ENCODE measurements around the gene NRDC. TPM values are rescaled to one million over a fixed set of nuclear protein-coding genes. Genes with fewer than 3 reads are reported as not detected.
"Not testable (repeated sequence)": the region's sequence is repeated elsewhere in the genome, so short reads cannot be mapped to it uniquely, and the experiment has no call there.

Gene NRDC
- total RNA-seq, 4 donors from 2014 or later: 97.8 to 154 (median 115) TPM

DNA sequence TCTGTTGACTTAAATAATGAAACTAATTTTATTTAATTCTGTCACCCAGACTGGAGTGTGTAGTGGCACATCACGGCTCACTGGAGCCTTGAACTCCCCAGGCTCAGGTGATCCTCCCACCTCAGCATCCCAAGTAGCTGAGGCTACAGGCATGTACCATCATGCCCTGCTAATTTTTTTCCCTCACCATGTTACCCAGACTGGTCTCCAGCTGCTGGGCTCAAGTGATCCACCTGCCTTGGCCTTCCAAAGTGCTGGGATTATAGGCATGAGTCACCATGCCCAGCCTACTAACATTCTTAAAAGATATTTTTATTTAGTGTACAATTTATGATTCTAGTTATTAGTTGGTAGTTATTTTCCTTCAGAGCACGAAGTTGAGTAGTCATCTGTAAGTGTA lies 49.5 kb downstream of the NRDC start:
- peaks cover 49% of the 10 kb centered on the region for H3K36me3 ChIP-seq
- H3K4me3 ChIP-seq: no peak overlapping the region
- TF ChIP-seq, protein P1, sequence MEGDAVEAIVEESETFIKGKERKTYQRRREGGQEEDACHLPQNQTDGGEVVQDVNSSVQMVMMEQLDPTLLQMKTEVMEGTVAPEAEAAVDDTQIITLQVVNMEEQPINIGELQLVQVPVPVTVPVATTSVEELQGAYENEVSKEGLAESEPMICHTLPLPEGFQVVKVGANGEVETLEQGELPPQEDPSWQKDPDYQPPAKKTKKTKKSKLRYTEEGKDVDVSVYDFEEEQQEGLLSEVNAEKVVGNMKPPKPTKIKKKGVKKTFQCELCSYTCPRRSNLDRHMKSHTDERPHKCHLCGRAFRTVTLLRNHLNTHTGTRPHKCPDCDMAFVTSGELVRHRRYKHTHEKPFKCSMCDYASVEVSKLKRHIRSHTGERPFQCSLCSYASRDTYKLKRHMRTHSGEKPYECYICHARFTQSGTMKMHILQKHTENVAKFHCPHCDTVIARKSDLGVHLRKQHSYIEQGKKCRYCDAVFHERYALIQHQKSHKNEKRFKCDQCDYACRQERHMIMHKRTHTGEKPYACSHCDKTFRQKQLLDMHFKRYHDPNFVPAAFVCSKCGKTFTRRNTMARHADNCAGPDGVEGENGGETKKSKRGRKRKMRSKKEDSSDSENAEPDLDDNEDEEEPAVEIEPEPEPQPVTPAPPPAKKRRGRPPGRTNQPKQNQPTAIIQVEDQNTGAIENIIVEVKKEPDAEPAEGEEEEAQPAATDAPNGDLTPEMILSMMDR (IDR thresholded peaks at IDR 0.05): no peak
- no peak for TF ChIP-seq EP300 (IDR thresholded peaks at IDR 0.05)
- no peak for TF ChIP-seq POLR2A (IDR thresholded peaks at IDR 0.05)
- no peak for TF ChIP-seq POLR2AphosphoS5 (IDR thresholded peaks at IDR 0.05)
- H3K4me1 ChIP-seq: no peaks in the 10 kb centered on the region
- no peaks in the 10 kb centered on the region for H3K27me3 ChIP-seq
- H3K27ac ChIP-seq: no peak overlapping the region
- H3K9me3 ChIP-seq: no peaks in the 10 kb centered on the region
- 92% methylated on average over 2 of the region's 2 CpGs for WGBS
- no peak for DNase-seq (ENCODE audit: low spot score in 2 of 2)

DNA sequence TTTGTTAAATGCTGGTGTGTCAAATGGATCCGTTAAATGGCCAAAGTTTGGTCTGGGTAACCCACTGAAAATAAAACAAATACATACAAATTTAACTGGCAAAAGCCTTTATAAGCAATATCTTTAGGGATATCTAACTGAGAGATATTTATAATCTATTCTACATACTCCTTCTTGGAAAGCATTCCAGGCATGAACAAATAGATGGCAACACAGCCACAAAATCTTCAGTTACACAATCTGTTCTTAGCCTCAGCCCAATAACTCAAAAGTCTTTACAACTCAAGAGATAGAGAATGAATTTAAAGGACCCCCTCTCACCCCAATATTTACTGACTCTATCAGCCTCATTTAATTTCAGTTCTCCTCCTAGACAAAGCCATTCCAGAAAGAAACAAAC lies 58.7 kb downstream of the NRDC start:
- H3K36me3 ChIP-seq: peaks cover 74% of the 10 kb centered on the region
- 94% methylated on average over 1 of the region's 1 CpG for WGBS
- no peak overlapping the region for H3K27ac ChIP-seq
- H3K4me1 ChIP-seq: no peaks in the 10 kb centered on the region
- TF ChIP-seq POLR2AphosphoS5 (IDR thresholded peaks at IDR 0.05): no peak
- TF ChIP-seq POLR2A (IDR thresholded peaks at IDR 0.05): no peak
- TF ChIP-seq, protein P1 (IDR thresholded peaks at IDR 0.05): no peak
- no peak for TF ChIP-seq EP300 (IDR thresholded peaks at IDR 0.05)
- H3K27me3 ChIP-seq: no peaks in the 10 kb centered on the region
- H3K9me3 ChIP-seq: no peaks in the 10 kb centered on the region
- no peak for DNase-seq (ENCODE audit: low spot score in 2 of 2)
- no peak overlapping the region for H3K4me3 ChIP-seq

GRCh38 chr1:51819021-51819420 lies 59.5 kb downstream of the NRDC start:
- not testable (repeated sequence) for DNase-seq (ENCODE audit: low spot score in 2 of 2); H3K4me1 ChIP-seq; H3K4me3 ChIP-seq; H3K27ac ChIP-seq; H3K27me3 ChIP-seq; H3K9me3 ChIP-seq
- WGBS: 96% methylated on average over 9 of the region's 9 CpGs
- H3K36me3 ChIP-seq: peaks cover 75% of the 10 kb centered on the region

- H3K9me3 ChIP-seq: no peaks in the 10 kb centered on the region
- H3K4me1 ChIP-seq: no peaks in the 10 kb centered on the region
- no peaks in the 10 kb centered on the region for H3K27me3 ChIP-seq
- WGBS: 96% methylated on average over 3 of the region's 3 CpGs
- TF ChIP-seq, protein P1 (IDR thresholded peaks at IDR 0.05): no peak
- TF ChIP-seq POLR2AphosphoS5 (IDR thresholded peaks at IDR 0.05) (no peak), EP300 (IDR thresholded peaks at IDR 0.05) (no peak), POLR2A (IDR thresholded peaks at IDR 0.05) (no peak)
- H3K27ac ChIP-seq: no peak overlapping the region
- H3K36me3 ChIP-seq: peaks cover 76% of the 10 kb centered on the region
- DNase-seq (ENCODE audit: low spot score in 2 of 2): no peak
- no peak overlapping the region for H3K4me3 ChIP-seq
Observed at GRCh38 chr1:51818487-51818886, 60.0 kb downstream of the NRDC start.

DNA sequence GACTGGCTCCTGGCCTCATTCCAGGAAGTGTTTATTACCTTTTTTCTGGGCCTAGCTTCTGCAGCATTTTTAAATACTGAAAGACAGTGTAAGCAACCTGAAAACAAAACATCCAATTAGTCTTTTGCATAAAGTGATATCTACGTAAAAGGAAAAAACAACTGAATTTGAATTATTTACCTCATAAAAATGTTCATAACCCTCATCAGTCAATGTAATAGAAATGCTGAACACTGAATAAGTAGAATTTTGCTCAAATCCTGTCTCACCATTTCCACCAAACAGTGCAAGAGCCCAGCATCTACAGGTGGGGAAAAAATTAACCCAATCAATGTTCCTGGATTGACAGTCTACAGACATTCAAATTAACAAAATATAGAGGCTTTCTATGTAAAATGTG lies 64.0 kb downstream of the NRDC start:
- Histone ChIP-seq H3K4me3 (no peak overlapping the region), H3K4me1 (no peaks in the 10 kb centered on the region), H3K36me3 (peaks cover 77% of the 10 kb centered on the region), H3K27ac (no peak overlapping the region), H3K9me3 (no peaks in the 10 kb centered on the region), H3K27me3 (no peaks in the 10 kb centered on the region)
- DNase-seq (ENCODE audit: low spot score in 2 of 2): no peak
- 94% methylated on average over 1 of the region's 1 CpG for WGBS
- TF ChIP-seq, protein P1 (IDR thresholded peaks at IDR 0.05): no peak
- TF ChIP-seq POLR2A (IDR thresholded peaks at IDR 0.05): no peak
- TF ChIP-seq POLR2AphosphoS5 (IDR thresholded peaks at IDR 0.05): no peak
- TF ChIP-seq EP300 (IDR thresholded peaks at IDR 0.05): no peak

DNA sequence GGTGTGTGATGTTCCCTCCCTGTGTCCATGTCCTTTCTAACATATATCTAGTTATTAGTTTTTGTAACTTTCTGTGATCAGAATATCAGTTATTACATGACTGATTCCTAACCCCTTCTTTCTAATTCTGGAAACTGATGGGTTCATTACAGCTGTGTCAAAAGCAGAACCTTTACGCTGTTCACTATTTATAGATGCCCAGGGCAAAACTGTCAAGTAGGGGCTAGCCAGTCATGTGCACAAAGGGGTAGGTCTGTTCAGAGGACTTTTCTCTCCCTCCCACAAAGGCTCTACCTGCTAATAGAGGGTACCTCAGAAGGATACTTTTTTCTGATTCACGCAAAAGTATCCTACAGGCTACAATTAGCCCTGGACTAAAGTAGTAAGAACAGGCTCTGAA lies 79.2 kb downstream of the NRDC start:
- 58% methylated on average over 2 of the region's 2 CpGs for WGBS
- H3K4me3 ChIP-seq: no peak overlapping the region
- no peaks in the 10 kb centered on the region for H3K4me1 ChIP-seq
- DNase-seq (ENCODE audit: low spot score in 2 of 2): no peak
- H3K27me3 ChIP-seq: no peaks in the 10 kb centered on the region
- TF ChIP-seq POLR2AphosphoS5 (IDR thresholded peaks at IDR 0.05) (no peak), POLR2A (IDR thresholded peaks at IDR 0.05) (no peak), EP300 (IDR thresholded peaks at IDR 0.05) (no peak)
- TF ChIP-seq, protein P1 (IDR thresholded peaks at IDR 0.05): no peak
- H3K36me3 ChIP-seq: peaks cover 82% of the 10 kb centered on the region
- no peak overlapping the region for H3K27ac ChIP-seq
- no peaks in the 10 kb centered on the region for H3K9me3 ChIP-seq

Measured in suprapubic skin (tissue), 4 donors.